Epithelial cell of esophagus (primary cell): ENCODE measurements around the gene BYSL.

ENCODE experiments used
- DNase-seq: peaks from one replicate; pipeline ENCODE4 v3.0.0; 2010; ENCODE audit warnings: low read depth
- H3K4me3 ChIP-seq: 2 replicates; pipeline ENCODE4 v1.5.1; 2011; ENCODE audit warnings: mild to moderate bottlenecking, low read length, control low read depth
- TF ChIP-seq, protein P1 (sequence below): IDR thresholded peaks from 2 replicates; pipeline ENCODE4 v1.5.1; 2011; ENCODE audit warnings: low read depth, mild to moderate bottlenecking, low read length, control low read depth, inconsistent platforms; ENCODE audit not compliant: insufficient read depth; ENCODE audit errors: missing control alignments

The BYSL gene

DNA sequence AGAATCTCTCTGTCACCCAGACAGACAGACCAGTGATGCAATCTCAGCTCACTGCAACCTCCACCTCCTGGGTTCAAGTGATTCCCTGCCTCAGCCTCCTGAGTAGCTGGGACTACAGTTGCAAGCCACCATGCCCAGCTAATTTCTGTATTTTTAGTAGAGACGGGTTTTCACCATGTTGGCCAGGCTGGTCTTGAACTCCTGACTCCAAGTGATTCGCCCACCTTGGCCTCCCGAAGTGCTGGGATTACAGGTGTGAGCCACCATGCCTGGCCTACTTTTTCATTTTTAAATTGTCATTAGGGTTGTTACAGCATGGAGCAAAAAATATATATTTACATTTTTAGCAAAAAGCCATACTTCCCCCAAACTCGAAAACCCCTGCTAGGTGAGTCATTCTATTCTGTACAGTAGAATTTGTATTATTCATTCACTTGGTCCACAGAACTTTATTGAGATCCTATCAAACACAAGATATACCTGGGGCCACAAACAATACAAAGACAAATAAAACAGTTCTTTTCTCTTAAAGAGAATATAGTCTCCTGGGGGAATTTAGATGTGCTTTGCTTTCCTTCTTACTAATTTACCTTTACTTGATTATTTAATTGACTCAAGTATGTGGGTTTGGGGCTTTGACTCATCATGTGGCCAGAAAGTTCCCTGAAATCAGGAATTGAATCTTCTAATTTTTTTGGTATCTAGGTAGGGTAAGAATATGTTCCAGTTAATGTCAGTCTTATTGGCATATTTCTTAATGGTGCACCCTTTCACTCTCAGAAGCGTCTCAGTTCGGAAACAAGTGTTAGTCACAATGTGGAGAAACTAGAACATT, 36.9 kb downstream of the BYSL start:
- no peak for DNase-seq
- TF ChIP-seq, protein P1, sequence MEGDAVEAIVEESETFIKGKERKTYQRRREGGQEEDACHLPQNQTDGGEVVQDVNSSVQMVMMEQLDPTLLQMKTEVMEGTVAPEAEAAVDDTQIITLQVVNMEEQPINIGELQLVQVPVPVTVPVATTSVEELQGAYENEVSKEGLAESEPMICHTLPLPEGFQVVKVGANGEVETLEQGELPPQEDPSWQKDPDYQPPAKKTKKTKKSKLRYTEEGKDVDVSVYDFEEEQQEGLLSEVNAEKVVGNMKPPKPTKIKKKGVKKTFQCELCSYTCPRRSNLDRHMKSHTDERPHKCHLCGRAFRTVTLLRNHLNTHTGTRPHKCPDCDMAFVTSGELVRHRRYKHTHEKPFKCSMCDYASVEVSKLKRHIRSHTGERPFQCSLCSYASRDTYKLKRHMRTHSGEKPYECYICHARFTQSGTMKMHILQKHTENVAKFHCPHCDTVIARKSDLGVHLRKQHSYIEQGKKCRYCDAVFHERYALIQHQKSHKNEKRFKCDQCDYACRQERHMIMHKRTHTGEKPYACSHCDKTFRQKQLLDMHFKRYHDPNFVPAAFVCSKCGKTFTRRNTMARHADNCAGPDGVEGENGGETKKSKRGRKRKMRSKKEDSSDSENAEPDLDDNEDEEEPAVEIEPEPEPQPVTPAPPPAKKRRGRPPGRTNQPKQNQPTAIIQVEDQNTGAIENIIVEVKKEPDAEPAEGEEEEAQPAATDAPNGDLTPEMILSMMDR = no peak
- H3K4me3 ChIP-seq = no peak overlapping the region

DNA sequence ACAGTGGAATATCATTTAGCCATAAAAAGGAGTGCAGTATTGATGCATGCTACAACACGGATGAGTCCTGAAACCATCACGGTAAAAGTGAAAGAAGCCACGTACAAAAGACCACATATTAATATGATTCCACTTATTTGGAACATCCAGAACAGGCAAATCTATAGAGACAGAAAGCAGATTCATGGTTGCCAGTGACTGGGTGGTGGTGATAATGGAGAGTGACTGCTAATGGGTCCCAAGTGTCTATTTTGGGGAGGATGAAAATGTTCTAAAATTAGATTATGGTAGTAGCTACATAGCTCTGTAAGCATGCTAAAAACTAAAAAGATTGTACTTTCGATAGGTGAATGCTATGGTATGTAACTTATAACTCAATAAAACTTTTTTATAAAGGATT, 38.7 kb downstream of the BYSL start:
- DNase-seq = no peak
- H3K4me3 ChIP-seq = no peak overlapping the region
- TF ChIP-seq, protein P1 = no peak

DNA sequence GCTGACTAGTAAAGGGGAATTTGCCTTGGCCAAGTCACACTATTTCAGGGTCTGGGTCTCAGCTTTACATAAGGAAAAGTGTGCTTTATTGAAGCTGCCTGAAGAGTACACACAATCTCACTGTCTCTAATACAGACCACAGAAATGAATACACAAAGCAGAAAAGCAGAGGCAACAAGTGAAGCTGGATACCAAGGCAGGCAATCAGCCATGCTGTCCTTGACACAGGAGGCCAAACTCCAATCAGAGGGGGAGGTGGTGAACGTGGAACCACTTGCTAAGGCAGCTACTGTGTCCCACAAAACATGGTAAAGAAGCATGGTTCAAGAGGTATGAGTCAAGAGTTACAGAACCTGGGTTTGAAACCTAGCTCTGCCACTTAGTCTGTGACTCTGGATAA, 42.1 kb downstream of the BYSL start:
- DNase-seq = no peak
- no peak overlapping the region for H3K4me3 ChIP-seq
- TF ChIP-seq, protein P1 = no peak

DNA sequence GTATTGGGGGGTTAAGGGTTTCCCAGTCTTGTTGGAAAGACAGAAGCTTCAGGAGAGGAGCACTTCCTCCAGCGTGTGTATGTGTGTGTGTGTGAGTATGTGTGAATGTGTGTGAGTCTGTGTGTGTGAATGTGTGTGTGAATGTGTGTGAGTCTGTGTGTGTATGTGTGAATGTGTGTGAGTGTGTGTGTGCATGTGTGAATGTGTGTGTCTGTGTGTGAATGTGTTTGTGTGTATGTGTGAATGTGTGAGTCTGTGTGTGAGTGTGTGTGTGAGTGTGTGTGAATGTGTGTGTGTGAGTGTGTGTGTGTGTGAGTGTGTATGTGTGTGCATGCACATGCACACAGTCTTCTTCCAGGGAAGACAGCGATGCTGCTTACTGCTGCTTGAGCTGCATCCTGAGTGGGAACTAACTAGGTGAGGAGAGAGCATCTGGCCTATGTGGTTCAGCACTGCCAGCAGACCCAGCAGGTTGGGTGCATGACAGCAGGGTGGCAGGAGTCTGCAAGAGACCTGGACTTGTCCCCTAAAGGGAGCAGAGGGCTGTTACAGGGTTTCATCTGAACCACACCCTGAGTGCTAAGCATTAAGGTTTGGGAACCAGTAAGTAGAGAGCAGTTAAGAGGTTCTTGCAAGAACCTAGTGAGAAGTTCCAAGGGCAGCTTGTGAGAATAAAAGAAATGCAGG, 43.0 kb downstream of the BYSL start:
- no peak overlapping the region for H3K4me3 ChIP-seq
- TF ChIP-seq, protein P1 = no peak
- no peak for DNase-seq

DNA sequence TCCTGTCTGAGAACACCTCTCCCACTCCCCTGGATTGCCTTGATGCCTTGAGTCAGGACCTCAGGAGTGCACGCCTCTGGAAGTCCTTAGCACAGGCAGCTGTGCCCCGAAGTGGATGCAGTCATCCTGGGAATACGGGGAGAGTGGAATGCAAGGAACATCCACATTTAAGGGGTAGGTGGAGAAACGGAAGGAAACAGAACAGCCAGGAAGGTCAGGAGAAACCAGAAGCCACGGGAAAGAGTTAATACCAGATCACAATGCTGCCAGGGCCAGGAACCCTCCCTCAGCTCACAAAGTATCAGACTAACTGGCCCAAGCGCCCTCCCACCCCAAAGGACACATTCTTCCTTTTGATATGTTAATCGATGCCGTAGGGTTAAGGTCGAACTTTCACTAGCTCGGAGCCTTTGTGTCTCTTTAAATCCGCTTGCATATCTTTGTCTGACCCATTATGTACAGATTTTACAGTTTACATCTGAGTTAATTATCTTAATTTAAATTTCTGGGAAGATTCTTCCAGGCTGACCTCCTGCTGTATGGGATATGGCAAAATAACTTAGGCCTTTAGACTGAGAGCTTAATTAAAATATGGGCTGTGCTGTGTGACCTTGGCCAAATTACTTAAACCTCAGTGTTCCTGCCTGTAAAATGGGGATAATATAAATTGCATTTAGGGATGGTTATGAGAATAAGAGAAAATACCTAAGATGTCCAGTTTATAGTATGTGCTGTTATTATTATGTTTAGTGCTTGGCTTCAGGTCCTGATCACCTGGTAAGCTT, 44.3 kb downstream of the BYSL start:
- TF ChIP-seq, protein P1 = no peak
- H3K4me3 ChIP-seq = no peak overlapping the region
- no peak for DNase-seq

DNA sequence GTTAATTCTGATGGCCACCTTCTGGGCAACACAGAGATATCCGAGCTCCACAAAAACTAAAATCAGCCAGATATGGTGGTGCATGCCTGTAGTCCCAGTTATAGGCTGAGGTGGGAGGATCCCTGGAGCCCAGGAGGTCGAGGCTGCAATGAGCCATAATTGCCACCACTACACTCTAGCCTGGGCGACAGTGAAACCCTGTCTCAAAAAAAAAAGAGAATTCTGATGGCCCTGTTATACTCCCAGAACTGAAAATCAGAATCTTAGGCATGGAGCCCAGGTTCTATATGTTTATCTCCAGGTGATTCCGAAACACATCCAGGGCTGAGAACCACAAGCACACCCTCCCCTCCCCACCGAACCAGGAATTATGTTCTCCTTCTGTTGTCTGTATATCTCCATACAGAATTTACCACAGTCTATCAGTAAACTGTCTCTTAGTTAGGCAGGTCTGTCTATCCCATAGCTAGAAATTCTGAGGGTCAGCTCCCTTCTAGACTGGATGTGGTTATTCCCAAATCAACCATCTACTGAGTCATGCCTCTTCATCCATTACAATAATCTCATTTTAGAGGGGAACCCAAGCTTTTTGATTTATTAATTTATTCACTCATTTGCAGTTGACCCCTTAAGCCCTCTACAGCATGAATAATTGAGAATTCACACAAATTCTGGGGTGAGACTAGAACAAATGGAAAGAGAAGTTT, 45.1 kb downstream of the BYSL start:
- DNase-seq = no peak
- TF ChIP-seq, protein P1 = no peak
- H3K4me3 ChIP-seq = no peak overlapping the region
